Fibroblast of skin of back (primary cell): ENCODE measurements around the gene C2orf80.
"Not testable (repeated sequence)": the region's sequence is repeated elsewhere in the genome, so short reads cannot be mapped to it uniquely, and the experiment has no call there.

Experiments used
- DNase-seq: peaks from one replicate; pipeline ENCODE4 v3.0.0-alpha.2; 2013

Gene C2orf80

GRCh38 chr2:208175840-208176153 lies 14.0 kb downstream of the C2orf80 start:
- no peak for DNase-seq

GRCh38 chr2:208175069-208175839 lies 14.6 kb downstream of the C2orf80 start:
- DNase-seq: peak; percentile 75

- no peak for DNase-seq
These were observed 15.7 kb downstream of the C2orf80 start for GRCh38 chr2:208174144-208174543.

- no peak for DNase-seq
These were observed 17.7 kb downstream of the C2orf80 start for GRCh38 chr2:208172125-208172524.

- no peak for DNase-seq
These were observed 24.7 kb downstream of the C2orf80 start for GRCh38 chr2:208164951-208165755.

GRCh38 chr2:208163489-208163888 lies 26.3 kb downstream of the C2orf80 start, which contains the start of gene CRYGA:
TSS of gene CRYGA (minus strand) at chr2:208163589. CDS start at chr2:208163556, 33 bp downstream.
- no peak for DNase-seq

- DNase-seq: no peak
These were observed 33.4 kb downstream of the C2orf80 start for GRCh38 chr2:208156439-208156838.

- no peak for DNase-seq
These were observed 36.7 kb downstream of the C2orf80 start for GRCh38 chr2:208153156-208153555.

GRCh38 chr2:208150956-208151355 lies 38.9 kb downstream of the C2orf80 start:
- DNase-seq: no peak

- no peak for DNase-seq
These were observed 39.7 kb downstream of the C2orf80 start for GRCh38 chr2:208150094-208150493.

- DNase-seq: no peak
These were observed 41.0 kb downstream of the C2orf80 start for GRCh38 chr2:208148803-208149202.

GRCh38 chr2:208147759-208148158 lies 42.1 kb downstream of the C2orf80 start:
- DNase-seq: no peak

- DNase-seq: no peak
These were observed 42.8 kb downstream of the C2orf80 start for GRCh38 chr2:208147008-208147407.

- no peak for DNase-seq
These were observed 43.8 kb downstream of the C2orf80 start, which contains the start of gene CRYGB for GRCh38 chr2:208146006-208146405. TSS of gene CRYGB (minus strand) at chr2:208146158. CDS start at chr2:208146120, 38 bp downstream.

- DNase-seq: no peak
These were observed 46.7 kb downstream of the C2orf80 start for GRCh38 chr2:208142925-208143799.

- DNase-seq: peak; percentile 6
These were observed 47.4 kb downstream of the C2orf80 start for GRCh38 chr2:208142240-208142924.

- no peak for DNase-seq
These were observed 50.4 kb downstream of the C2orf80 start for GRCh38 chr2:208139447-208139846.

- DNase-seq: not testable (repeated sequence)
These were observed 51.5 kb downstream of the C2orf80 start for GRCh38 chr2:208138334-208138733.

GRCh38 chr2:208136716-208137094 lies 53.1 kb downstream of the C2orf80 start:
- no peak for DNase-seq

- DNase-seq: no peak
These were observed 53.8 kb downstream of the C2orf80 start for GRCh38 chr2:208135794-208136715.
